BE2C (cell line): ENCODE measurements around the gene DYRK4.

Source experiments
- DNase-seq: peaks from one replicate; pipeline ENCODE4 v3.0.0-alpha.2; 2020
- H3K27me3 ChIP-seq: fragments of 250-450 bp; sonication (Bioruptor Pico); 2 replicates; pipeline ENCODE4 v1.5.1; 2020; ENCODE audit warnings: mild to moderate bottlenecking
- H3K36me3 ChIP-seq: fragments of 250-450 bp; sonication (Bioruptor Pico); 2 replicates; pipeline ENCODE4 v1.5.1; 2020; ENCODE audit warnings: mild to moderate bottlenecking
- H3K4me1 ChIP-seq: fragments of 250-450 bp; sonication (Bioruptor Pico); 2 replicates; pipeline ENCODE4 v1.5.1; 2020
- H3K4me3 ChIP-seq: 2 replicates; pipeline ENCODE4 v1.5.1; 2011; ENCODE audit warnings: low read depth, low read length
- H3K9me3 ChIP-seq: fragments of 250-450 bp; sonication (Bioruptor Pico); 2 replicates; pipeline ENCODE4 v1.5.1; 2020
- TF ChIP-seq, protein P1 (sequence below): IDR thresholded peaks from 2 replicates; pipeline ENCODE4 v1.5.1; 2012; ENCODE audit warnings: mild to moderate bottlenecking, low read depth, low read length

The DYRK4 gene

DNA sequence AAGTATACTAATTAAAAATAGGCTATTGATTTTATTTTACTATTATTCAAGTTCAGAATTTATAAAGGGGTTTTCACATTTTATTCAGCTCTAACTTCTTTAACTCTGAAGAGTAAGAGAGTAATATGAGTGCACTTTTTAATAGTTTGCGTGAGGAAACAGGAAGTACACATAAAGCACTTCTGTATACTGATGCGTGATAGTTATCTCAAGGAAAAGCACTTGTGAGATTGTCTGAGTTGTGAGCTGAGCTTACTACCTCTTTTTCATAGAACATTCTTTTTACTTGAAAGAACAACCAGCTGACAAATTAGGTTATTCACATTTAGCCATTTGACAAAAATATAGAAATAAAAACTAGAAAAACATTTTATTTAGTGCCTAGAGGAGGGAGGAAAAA is 21.4 kb upstream of the DYRK4 start:
- peaks cover 28% of the 10 kb centered on the region for H3K36me3 ChIP-seq

DNA sequence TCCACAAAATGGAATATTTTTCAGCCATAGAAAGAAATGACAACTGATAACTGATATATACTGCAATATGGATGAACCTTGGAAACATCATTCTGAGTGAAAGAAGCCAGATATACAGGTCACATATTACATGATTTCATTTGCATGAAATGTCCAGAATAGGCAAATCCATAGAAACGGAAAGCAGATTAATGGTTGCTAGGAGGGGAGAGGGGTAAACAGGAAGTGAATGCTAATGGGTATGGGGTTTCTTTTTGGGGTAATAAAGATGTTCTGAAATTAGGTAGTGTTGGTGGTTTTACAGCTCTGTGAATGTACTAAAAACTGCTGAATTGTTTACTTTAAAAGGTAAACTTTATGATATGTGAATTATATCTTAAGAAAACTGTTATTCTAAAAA is 16.8 kb upstream of the DYRK4 start:
- no peaks in the 10 kb centered on the region for H3K27me3 ChIP-seq
- no peak for DNase-seq
- no peak overlapping the region for H3K4me3 ChIP-seq
- TF ChIP-seq, protein P1, sequence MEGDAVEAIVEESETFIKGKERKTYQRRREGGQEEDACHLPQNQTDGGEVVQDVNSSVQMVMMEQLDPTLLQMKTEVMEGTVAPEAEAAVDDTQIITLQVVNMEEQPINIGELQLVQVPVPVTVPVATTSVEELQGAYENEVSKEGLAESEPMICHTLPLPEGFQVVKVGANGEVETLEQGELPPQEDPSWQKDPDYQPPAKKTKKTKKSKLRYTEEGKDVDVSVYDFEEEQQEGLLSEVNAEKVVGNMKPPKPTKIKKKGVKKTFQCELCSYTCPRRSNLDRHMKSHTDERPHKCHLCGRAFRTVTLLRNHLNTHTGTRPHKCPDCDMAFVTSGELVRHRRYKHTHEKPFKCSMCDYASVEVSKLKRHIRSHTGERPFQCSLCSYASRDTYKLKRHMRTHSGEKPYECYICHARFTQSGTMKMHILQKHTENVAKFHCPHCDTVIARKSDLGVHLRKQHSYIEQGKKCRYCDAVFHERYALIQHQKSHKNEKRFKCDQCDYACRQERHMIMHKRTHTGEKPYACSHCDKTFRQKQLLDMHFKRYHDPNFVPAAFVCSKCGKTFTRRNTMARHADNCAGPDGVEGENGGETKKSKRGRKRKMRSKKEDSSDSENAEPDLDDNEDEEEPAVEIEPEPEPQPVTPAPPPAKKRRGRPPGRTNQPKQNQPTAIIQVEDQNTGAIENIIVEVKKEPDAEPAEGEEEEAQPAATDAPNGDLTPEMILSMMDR: no peak
- peaks cover 65% of the 10 kb centered on the region for H3K36me3 ChIP-seq
- H3K9me3 ChIP-seq: no peaks in the 10 kb centered on the region
- H3K4me1 ChIP-seq: no peaks in the 10 kb centered on the region

More for the DNA sequence above, 21.4 kb upstream of the DYRK4 start:
- no peak overlapping the region; the same call in 1 of the 2 replicates for H3K4me3 ChIP-seq
- no peak for DNase-seq
- no peaks in the 10 kb centered on the region for H3K9me3 ChIP-seq
- no peaks in the 10 kb centered on the region for H3K27me3 ChIP-seq
- TF ChIP-seq, protein P1: no peak
- no peaks in the 10 kb centered on the region for H3K4me1 ChIP-seq

DNA sequence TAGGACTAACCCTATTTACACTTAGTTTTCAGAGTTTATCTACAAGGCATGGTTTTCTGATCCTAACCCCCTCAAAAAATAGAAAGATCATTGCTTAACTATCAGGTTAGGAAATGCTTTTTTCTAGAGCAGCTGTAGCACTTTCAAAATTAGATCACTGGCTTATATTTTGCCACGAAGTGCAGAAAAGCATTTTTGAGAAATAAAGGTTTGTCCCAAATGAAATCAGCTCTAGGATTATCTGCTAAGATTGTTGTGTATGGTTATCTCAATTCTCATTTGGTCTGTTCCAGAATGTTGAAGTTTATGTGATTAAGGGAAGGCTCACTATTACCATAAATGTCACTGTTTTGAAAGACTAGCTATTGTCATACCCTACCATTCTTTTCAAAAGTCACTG is 9.8 kb upstream of the DYRK4 start:
- H3K4me3 ChIP-seq: no peak overlapping the region
- no peaks in the 10 kb centered on the region for H3K27me3 ChIP-seq
- DNase-seq: no peak
- no peaks in the 10 kb centered on the region for H3K4me1 ChIP-seq
- TF ChIP-seq, protein P1: no peak
- H3K9me3 ChIP-seq: no peaks in the 10 kb centered on the region
- peaks cover 63% of the 10 kb centered on the region for H3K36me3 ChIP-seq

DNA sequence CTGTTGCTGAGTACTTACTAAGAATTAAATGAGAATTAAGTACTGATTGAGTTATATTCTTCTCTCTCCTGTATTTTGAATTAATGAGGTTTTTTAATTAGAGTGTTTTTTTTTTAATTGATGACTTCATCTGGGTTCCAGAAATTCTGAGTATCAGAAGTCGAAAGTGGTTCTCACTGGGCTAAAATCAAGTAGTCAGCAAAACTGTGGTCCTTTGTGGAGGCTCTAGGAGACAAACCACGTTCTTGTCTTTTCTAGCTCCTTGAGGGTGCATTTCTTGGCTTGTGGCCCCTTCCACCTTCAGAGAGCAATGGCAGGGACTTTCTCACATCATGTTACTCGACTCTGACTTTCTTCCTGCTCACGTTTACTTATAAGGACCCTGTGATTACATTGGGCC is 8.1 kb upstream of the DYRK4 start:
- H3K27me3 ChIP-seq: no peaks in the 10 kb centered on the region
- DNase-seq: no peak
- H3K9me3 ChIP-seq: no peaks in the 10 kb centered on the region
- TF ChIP-seq, protein P1: no peak
- H3K4me1 ChIP-seq: no peaks in the 10 kb centered on the region
- H3K36me3 ChIP-seq: peaks cover 46% of the 10 kb centered on the region
- no peak overlapping the region for H3K4me3 ChIP-seq

DNA sequence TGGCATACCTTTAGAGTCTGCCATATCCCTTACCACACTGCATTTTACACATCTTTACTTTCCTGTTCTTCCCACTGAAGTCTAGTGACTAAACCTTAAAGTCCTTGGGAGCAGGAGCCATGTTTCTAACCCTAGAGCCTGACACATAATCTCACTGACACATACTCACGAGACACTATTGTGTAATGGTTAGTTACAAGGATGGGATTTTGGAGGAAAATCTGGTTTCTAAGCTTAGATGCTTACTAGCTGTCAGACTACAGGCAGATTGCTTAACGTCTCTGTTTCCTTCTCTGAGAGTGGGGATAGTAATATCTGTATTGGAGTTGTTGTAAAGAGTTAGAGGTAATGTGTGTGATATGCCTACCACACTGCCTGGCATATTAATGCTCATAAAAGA is 6.2 kb upstream of the DYRK4 start:
- DNase-seq: no peak
- no peaks in the 10 kb centered on the region for H3K9me3 ChIP-seq
- TF ChIP-seq, protein P1: no peak
- peaks cover 35% of the 10 kb centered on the region for H3K36me3 ChIP-seq
- no peak overlapping the region for H3K4me3 ChIP-seq
- H3K27me3 ChIP-seq: no peaks in the 10 kb centered on the region; the same call in 1 of the 2 replicates
- H3K4me1 ChIP-seq: no peaks in the 10 kb centered on the region

DNA sequence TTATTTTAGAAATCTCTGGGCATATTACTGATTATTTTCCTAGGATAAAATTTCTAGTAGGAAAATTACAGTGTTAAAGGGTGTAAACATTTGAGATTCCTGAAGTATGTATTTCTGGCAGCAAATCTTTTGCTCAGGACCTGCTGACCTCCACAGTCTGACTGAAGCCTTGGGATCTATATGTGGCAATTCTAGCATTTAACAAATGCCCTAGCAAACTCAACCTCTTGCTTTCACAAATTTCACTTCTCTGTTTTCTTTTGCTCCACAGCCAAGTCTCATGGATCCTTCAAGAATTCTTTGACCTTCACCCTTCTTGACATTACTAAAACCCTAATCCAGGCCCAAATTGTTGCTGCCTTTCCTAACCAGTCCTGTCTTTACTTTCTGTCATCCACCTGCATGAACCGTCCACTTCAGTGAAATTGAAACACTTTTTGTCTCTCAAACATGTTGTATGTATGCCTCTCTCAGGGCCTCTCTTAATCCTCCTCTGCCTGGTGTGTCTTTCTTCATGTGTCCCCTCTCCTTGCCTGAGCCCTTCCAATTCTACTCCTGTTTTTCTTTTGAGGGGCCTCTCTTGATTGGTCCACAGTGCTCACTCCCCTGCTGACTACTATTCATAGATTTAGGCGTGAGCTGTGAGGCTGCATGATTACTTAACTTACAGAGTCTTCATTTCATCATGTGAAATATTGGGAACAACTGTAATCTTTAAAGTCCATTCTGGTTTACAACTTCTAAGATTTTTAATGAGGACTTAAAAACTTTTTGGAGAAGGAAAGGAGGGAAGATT is 5.1 kb upstream of the DYRK4 start:
- no peaks in the 10 kb centered on the region for H3K9me3 ChIP-seq
- DNase-seq: no peak
- TF ChIP-seq, protein P1: no peak
- H3K27me3 ChIP-seq: no peaks in the 10 kb centered on the region; the same call in 1 of the 2 replicates
- no peak overlapping the region for H3K4me3 ChIP-seq
- no peaks in the 10 kb centered on the region for H3K4me1 ChIP-seq
- H3K36me3 ChIP-seq: peaks cover 35% of the 10 kb centered on the region
